Gastroesophageal sphincter (tissue), 3 donors: ENCODE results near the gene EFHD1.

Source experiments
- EP300 ChIP-seq: sonication (generic); formaldehyde crosslinking; IDR thresholded peaks from one replicate; pipeline ENCODE4 v1.6.1; 2017; ENCODE audit warnings: antibody characterized with exemption, mild to moderate bottlenecking
- POLR2A ChIP-seq, 2 donors: fragments of 450-650 bp; IDR thresholded peaks; one replicate each; pipeline ENCODE4 v1.6.1; 2017; ENCODE audit warnings: antibody characterized with exemption in 2 of 2, mild to moderate bottlenecking in 2 of 2, moderate library complexity in 1 of 2
- POLR2AphosphoS5 ChIP-seq: sonication (generic); formaldehyde crosslinking; IDR thresholded peaks from one replicate; pipeline ENCODE4 v1.6.1; 2017; ENCODE audit warnings: antibody characterized with exemption
- TF ChIP-seq, protein P1 (sequence below), 4 experiments: fragments of 200-600 bp in 2 of 4; fragments of 450-650 bp in 2 of 4; sonication (generic) in 1 of 4; IDR thresholded peaks; one replicate each; pipeline ENCODE4 v1.5.1; 2017 to 2019; ENCODE audit warnings: antibody characterized with exemption in 4 of 4, mild to moderate bottlenecking in 2 of 4, moderate library complexity in 2 of 4

- TF ChIP-seq, protein P1, sequence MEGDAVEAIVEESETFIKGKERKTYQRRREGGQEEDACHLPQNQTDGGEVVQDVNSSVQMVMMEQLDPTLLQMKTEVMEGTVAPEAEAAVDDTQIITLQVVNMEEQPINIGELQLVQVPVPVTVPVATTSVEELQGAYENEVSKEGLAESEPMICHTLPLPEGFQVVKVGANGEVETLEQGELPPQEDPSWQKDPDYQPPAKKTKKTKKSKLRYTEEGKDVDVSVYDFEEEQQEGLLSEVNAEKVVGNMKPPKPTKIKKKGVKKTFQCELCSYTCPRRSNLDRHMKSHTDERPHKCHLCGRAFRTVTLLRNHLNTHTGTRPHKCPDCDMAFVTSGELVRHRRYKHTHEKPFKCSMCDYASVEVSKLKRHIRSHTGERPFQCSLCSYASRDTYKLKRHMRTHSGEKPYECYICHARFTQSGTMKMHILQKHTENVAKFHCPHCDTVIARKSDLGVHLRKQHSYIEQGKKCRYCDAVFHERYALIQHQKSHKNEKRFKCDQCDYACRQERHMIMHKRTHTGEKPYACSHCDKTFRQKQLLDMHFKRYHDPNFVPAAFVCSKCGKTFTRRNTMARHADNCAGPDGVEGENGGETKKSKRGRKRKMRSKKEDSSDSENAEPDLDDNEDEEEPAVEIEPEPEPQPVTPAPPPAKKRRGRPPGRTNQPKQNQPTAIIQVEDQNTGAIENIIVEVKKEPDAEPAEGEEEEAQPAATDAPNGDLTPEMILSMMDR (IDR thresholded peaks at IDR 0.05): no peak
- TF ChIP-seq POLR2A (IDR thresholded peaks at IDR 0.05) (no peak), EP300 (no peak), POLR2AphosphoS5 (no peak)
Measured at GRCh38 chr2:232613538-232614134, 19.8 kb upstream of the EFHD1 start.
